HK-2 (cell line): ENCODE data around the gene NFE2L1.
"Not testable (repeated sequence)": the region's sequence is repeated elsewhere in the genome, so short reads cannot be mapped to it uniquely, and the experiment has no call there.

Experiments
- DNase-seq: peaks from one replicate; pipeline ENCODE4 v3.0.0-alpha.2; 2018; ENCODE audit not compliant: unreplicated experiment

The NFE2L1 gene

GRCh38 chr17:48024149-48025039 lies 23.8 kb upstream of the NFE2L1 start:
- DNase-seq = peak; percentile 51

GRCh38 chr17:48025040-48025903 lies 22.9 kb upstream of the NFE2L1 start:
- DNase-seq = peak; percentile 99

- DNase-seq = no peak
These were observed 22.2 kb upstream of the NFE2L1 start for GRCh38 chr17:48025904-48026501.

- DNase-seq = peak; percentile 79
These were observed 21.4 kb upstream of the NFE2L1 start for GRCh38 chr17:48026502-48027321.

GRCh38 chr17:48027322-48027981 lies 20.7 kb upstream of the NFE2L1 start:
- DNase-seq = no peak

- DNase-seq = no peak
These were observed 19.4 kb upstream of the NFE2L1 start for GRCh38 chr17:48028736-48029135.

GRCh38 chr17:48030531-48030930 lies 17.6 kb upstream of the NFE2L1 start:
- DNase-seq = no peak

- no peak for DNase-seq
These were observed 16.2 kb upstream of the NFE2L1 start for GRCh38 chr17:48031966-48032365.

GRCh38 chr17:48034734-48035133 lies 13.4 kb upstream of the NFE2L1 start:
- not testable (repeated sequence) for DNase-seq

GRCh38 chr17:48036693-48037035 lies 11.5 kb upstream of the NFE2L1 start:
- no peak for DNase-seq

GRCh38 chr17:48037036-48037837 lies 10.9 kb upstream of the NFE2L1 start, which contains the start of gene COPZ2:
TSS of gene COPZ2 (minus strand) at chr17:48037797. CDS start at chr17:48037777, 20 bp downstream.
- peak; percentile 65 for DNase-seq

- peak; percentile 21 for DNase-seq
These were observed 10.3 kb upstream of the NFE2L1 start for GRCh38 chr17:48037838-48038323.

GRCh38 chr17:48038687-48039086 lies 9.5 kb upstream of the NFE2L1 start:
- DNase-seq = no peak

GRCh38 chr17:48043176-48043575 lies 5.0 kb upstream of the NFE2L1 start:
- no peak for DNase-seq

GRCh38 chr17:48044851-48045250 lies 3.3 kb upstream of the NFE2L1 start:
- DNase-seq = no peak

GRCh38 chr17:48045316-48046001 lies 2.7 kb upstream of the NFE2L1 start:
- DNase-seq = peak; percentile 28

- DNase-seq = no peak
These were observed 1.9 kb upstream of the NFE2L1 start for GRCh38 chr17:48046296-48046695.

- peak; percentile 30 for DNase-seq
These were observed 932 bp upstream of the NFE2L1 start for GRCh38 chr17:48047113-48047740.
